Measurements from ENCODE around the gene GDF10.

DNA sequence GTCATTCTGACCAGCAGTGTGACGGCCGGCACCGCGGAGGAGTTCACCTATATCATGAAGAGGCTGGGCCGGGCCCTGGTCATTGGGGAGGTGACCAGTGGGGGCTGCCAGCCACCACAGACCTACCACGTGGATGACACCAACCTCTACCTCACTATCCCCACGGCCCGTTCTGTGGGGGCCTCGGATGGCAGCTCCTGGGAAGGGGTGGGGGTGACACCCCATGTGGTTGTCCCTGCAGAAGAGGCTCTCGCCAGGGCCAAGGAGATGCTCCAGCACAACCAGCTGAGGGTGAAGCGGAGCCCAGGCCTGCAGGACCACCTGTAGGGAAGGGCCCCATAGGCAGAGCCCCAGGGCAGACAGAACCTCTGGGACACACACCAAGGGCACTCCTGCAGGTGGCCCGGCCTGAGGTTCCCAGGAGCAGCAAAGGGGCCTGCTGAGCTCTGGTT lies 57.2 kb downstream of the GDF10 start:
- TF ChIP-seq, protein P1, sequence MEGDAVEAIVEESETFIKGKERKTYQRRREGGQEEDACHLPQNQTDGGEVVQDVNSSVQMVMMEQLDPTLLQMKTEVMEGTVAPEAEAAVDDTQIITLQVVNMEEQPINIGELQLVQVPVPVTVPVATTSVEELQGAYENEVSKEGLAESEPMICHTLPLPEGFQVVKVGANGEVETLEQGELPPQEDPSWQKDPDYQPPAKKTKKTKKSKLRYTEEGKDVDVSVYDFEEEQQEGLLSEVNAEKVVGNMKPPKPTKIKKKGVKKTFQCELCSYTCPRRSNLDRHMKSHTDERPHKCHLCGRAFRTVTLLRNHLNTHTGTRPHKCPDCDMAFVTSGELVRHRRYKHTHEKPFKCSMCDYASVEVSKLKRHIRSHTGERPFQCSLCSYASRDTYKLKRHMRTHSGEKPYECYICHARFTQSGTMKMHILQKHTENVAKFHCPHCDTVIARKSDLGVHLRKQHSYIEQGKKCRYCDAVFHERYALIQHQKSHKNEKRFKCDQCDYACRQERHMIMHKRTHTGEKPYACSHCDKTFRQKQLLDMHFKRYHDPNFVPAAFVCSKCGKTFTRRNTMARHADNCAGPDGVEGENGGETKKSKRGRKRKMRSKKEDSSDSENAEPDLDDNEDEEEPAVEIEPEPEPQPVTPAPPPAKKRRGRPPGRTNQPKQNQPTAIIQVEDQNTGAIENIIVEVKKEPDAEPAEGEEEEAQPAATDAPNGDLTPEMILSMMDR (IDR thresholded peaks at IDR 0.05; ENCODE audit: poor library complexity, severe bottlenecking): no peak
- TF ChIP-seq POLR2AphosphoS5 (IDR thresholded peaks at IDR 0.05): no peak
- TF ChIP-seq EP300 (conservative IDR thresholded peaks at IDR 0.05; ENCODE audit: poor library complexity, severe bottlenecking): no peak
- TF ChIP-seq, protein P2, sequence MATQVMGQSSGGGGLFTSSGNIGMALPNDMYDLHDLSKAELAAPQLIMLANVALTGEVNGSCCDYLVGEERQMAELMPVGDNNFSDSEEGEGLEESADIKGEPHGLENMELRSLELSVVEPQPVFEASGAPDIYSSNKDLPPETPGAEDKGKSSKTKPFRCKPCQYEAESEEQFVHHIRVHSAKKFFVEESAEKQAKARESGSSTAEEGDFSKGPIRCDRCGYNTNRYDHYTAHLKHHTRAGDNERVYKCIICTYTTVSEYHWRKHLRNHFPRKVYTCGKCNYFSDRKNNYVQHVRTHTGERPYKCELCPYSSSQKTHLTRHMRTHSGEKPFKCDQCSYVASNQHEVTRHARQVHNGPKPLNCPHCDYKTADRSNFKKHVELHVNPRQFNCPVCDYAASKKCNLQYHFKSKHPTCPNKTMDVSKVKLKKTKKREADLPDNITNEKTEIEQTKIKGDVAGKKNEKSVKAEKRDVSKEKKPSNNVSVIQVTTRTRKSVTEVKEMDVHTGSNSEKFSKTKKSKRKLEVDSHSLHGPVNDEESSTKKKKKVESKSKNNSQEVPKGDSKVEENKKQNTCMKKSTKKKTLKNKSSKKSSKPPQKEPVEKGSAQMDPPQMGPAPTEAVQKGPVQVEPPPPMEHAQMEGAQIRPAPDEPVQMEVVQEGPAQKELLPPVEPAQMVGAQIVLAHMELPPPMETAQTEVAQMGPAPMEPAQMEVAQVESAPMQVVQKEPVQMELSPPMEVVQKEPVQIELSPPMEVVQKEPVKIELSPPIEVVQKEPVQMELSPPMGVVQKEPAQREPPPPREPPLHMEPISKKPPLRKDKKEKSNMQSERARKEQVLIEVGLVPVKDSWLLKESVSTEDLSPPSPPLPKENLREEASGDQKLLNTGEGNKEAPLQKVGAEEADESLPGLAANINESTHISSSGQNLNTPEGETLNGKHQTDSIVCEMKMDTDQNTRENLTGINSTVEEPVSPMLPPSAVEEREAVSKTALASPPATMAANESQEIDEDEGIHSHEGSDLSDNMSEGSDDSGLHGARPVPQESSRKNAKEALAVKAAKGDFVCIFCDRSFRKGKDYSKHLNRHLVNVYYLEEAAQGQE (IDR thresholded peaks at IDR 0.05; ENCODE audit: borderline replicate concordance): no peak
- no peak for TF ChIP-seq EZH2 (IDR thresholded peaks at IDR 0.05; ENCODE audit: borderline replicate concordance, insufficient read depth, low read length, poor library complexity, severe bottlenecking)
- TF ChIP-seq MXI1 (conservative IDR thresholded peaks at IDR 0.05; ENCODE audit: poor library complexity, severe bottlenecking): no peak
- no peak for TF ChIP-seq RAD21 (conservative IDR thresholded peaks at IDR 0.05)

All from neural cell (in vitro differentiated cells).